Hair follicular keratinocyte (primary cell): ENCODE data around the gene GABRE. TPM values are rescaled to one million over a fixed set of nuclear protein-coding genes. Genes with fewer than 3 reads are reported as not detected.

Source experiments
- total RNA-seq: library from RNA; depleted of rRNA; stranded (reverse); fragments of >200 nt; gene quantifications from 2 replicates; pipeline ENCODE4 v1.2.3, GENCODE V29; 2015

Gene GABRE, protein sequence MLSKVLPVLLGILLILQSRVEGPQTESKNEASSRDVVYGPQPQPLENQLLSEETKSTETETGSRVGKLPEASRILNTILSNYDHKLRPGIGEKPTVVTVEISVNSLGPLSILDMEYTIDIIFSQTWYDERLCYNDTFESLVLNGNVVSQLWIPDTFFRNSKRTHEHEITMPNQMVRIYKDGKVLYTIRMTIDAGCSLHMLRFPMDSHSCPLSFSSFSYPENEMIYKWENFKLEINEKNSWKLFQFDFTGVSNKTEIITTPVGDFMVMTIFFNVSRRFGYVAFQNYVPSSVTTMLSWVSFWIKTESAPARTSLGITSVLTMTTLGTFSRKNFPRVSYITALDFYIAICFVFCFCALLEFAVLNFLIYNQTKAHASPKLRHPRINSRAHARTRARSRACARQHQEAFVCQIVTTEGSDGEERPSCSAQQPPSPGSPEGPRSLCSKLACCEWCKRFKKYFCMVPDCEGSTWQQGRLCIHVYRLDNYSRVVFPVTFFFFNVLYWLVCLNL
- 9.4 and 10.5 TPM in 2 replicates for total RNA-seq

DNA sequence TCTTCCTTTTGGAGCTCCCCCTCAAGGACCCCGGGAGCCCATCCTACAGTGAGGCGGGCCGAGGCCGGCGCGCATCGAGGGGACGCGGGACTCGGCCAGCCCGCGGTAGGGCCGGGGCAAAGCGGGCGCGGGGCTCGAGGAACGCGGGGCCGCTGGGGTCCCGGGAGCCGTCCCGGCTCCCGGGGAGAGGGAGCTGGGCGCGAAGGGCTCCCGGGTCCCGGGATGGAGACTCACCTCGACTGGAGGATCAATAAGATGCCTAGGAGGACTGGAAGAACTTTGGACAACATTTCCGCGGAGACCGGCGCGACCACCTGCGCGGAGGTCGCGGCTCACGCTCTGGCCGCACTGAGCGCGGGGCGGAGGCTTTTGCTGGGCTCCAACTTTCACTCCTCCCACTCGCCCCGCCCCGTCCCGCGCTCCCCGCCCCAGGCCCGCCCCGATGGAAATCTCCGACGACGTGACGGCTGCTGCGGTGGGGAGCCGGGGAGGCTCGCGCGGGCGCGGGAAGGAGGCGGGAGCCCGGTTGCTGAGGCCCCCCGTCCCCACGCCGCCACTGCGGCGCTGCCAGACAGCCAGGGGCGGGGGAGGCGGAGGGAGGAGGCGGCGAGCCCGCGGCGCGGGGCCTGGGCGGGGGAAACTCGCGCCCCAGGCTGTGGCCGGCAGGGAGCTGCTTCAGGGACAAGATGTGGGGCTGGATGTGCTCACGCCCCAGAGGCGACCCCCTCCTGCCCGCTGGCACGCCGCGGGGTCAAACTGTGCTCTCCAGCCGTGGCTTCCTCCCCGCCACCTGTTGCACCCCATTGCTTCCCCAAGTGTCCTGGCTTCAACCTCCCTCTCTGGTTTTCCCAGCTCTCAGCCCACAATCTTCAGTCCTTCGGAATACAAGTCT, at the start of gene GABRE:
TSS of gene GABRE (minus strand) at position 341 of the 892 bp plus-strand sequence. CDS start at position 290, 51 bp downstream.

DNA sequence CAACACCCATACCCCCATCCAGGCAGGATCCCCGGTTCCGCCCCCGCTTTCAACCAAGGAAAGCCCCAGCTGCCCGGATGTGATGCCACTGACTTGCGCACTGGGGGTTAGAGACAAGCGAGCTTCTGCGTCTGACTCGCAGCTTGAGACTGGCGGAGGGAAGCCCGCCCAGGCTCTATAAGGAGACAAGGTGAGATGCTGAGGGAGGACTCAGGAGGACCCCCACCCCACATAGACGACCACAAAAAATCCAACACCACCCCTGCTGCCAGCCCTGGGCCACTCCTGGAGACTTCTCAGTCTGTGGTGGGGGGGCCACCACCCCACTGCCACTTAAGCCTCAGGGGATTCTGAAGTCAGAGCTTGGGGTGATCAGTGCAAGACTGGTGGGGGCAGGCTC, 61.7 kb downstream of the GABRE start, which contains the start of gene MAGEA4:
TSS of gene MAGEA4 (plus strand) at position 110 of the 400 bp plus-strand sequence. CDS start 10,776 bp downstream, outside the sequence.

Other genes starting within 250 kb of the GABRE start
- not detected in 2 replicates for gene CNGA2, start 239.9 kb downstream of the GABRE start, total RNA-seq
- not detected in 2 replicates for gene MAGEA4, start 61.8 kb downstream of the GABRE start, total RNA-seq
- not detected in 2 replicates for gene MAGEA10, start 163.9 kb upstream of the GABRE start, total RNA-seq